Mucosa of descending colon (tissue), 3 donors: ENCODE data around the gene APLF. TPM values are rescaled to one million over a fixed set of nuclear protein-coding genes. Genes with fewer than 3 reads are reported as not detected.

Experiments
- ATAC-seq: fragments of 200-7000 bp; cut with Tn5 transposase; one replicate; pipeline ENCODE4 v1.9.1; 2020; ENCODE audit warnings: mild to moderate bottlenecking, moderate library complexity
- DNase-seq, 3 donors: peaks; one replicate each; pipeline ENCODE4 v3.0.0-alpha.2; 2020
- H3K36me3 ChIP-seq: fragments of 200-600 bp; one replicate; pipeline ENCODE4 v1.8.0; 2021; ENCODE audit warnings: low read depth, mild to moderate bottlenecking
- H3K4me1 ChIP-seq: fragments of 200-600 bp; one replicate; pipeline ENCODE4 v1.8.0; 2021; ENCODE audit warnings: low read depth, mild to moderate bottlenecking
- H3K4me3 ChIP-seq: fragments of 200-600 bp; one replicate; pipeline ENCODE4 v1.8.0; 2021; ENCODE audit warnings: mild to moderate bottlenecking
- H3K9me3 ChIP-seq: fragments of 200-600 bp; one replicate; pipeline ENCODE4 v1.8.0; 2021; ENCODE audit warnings: mild to moderate bottlenecking
- intact Hi-C, 2 donors: fragments of 100-400 bp; cut with DNase I in 1 of 2; cut with micrococcal nuclease in 1 of 2; formaldehyde crosslinking; loops; one replicate each; pipeline versions ENCODE4 v1.11.0 to v1.11.1; 2022; cut with DNase I, micrococcal nuclease
- total RNA-seq, 3 donors: library from RNA; stranded (reverse); fragmentation: NEBNext Ultra II Directional in 2 of 3; extraction: Animal tissue kit (Norgen Biotek cat#: 25700) in 2 of 3; gene quantifications; one replicate each; pipeline versions ENCODE4 v1.2.1 to v1.2.4, GENCODE V29; 2021 to 2023
- TF ChIP-seq, protein P1 (sequence below): fragments of 200-600 bp; IDR thresholded peaks from one replicate; pipeline ENCODE4 v1.8.0; 2022; ENCODE audit warnings: antibody characterized with exemption, mild to moderate bottlenecking
- donor health status: DM: no; HTN: no; CAD: no; lungs with moderate emphysema.
- donor health status: DM: no; HTN: no; CAD: no.
- donor health status: DM: no; HTN: yes; CAD: no.

APLF gene
- total RNA-seq, 3 donors from 2014 or later: 1.9 to 9.7 (median 2.7) TPM

- TF ChIP-seq, protein P1, sequence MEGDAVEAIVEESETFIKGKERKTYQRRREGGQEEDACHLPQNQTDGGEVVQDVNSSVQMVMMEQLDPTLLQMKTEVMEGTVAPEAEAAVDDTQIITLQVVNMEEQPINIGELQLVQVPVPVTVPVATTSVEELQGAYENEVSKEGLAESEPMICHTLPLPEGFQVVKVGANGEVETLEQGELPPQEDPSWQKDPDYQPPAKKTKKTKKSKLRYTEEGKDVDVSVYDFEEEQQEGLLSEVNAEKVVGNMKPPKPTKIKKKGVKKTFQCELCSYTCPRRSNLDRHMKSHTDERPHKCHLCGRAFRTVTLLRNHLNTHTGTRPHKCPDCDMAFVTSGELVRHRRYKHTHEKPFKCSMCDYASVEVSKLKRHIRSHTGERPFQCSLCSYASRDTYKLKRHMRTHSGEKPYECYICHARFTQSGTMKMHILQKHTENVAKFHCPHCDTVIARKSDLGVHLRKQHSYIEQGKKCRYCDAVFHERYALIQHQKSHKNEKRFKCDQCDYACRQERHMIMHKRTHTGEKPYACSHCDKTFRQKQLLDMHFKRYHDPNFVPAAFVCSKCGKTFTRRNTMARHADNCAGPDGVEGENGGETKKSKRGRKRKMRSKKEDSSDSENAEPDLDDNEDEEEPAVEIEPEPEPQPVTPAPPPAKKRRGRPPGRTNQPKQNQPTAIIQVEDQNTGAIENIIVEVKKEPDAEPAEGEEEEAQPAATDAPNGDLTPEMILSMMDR: no peak
- ATAC-seq: no peak
- no peaks in the 10 kb centered on the region for H3K36me3 ChIP-seq
- H3K4me1 ChIP-seq: no peaks in the 10 kb centered on the region
- no peaks in the 10 kb centered on the region for H3K9me3 ChIP-seq
- H3K4me3 ChIP-seq: no peak overlapping the region
- intact Hi-C loops: no loop called here
- DNase-seq: no peak
Measured at GRCh38 chr2:68456198-68456597, 11.2 kb upstream of the APLF start.

DNA sequence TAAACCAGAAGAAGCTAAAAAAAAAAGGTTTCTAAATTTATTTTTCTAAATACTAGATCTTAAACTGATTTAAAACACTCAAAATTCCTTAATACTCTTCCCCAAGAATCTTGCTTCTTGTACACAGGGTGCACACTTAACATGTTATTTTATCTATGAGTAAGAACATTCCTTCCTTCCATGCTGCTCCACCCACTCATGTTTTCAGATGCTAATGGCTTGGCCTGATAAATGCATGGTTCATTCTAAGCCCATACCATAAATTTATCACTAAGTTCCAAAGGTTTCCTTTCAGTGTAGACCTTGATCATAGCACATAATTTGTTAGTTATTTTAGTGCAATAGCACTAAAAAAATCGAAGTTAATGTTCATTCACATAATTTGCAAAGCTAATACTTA lies 8.4 kb upstream of the APLF start:
- TF ChIP-seq, protein P1: no peak

GRCh38 chr2:68463287-68463877 lies 4.0 kb upstream of the APLF start:
- DNase-seq: no peak
- intact Hi-C loops: loop anchor here in 1 of 2 donors (5.0 kb wide), 1 partner anchor 464 kb away; no protein-coding TSS in a partner anchor
- H3K4me3 ChIP-seq: no peak overlapping the region
- H3K9me3 ChIP-seq: no peaks in the 10 kb centered on the region
- TF ChIP-seq, protein P1: peak; percentile 56
- H3K36me3 ChIP-seq: no peaks in the 10 kb centered on the region
- no peak for ATAC-seq
- peaks cover 18% of the 10 kb centered on the region for H3K4me1 ChIP-seq

More for the DNA sequence above, 8.4 kb upstream of the APLF start:
- ATAC-seq (no peak), DNase-seq (no peak)
- Histone ChIP-seq H3K4me3 (no peak overlapping the region), H3K36me3 (no peaks in the 10 kb centered on the region), H3K4me1 (peaks cover 7% of the 10 kb centered on the region), H3K9me3 (no peaks in the 10 kb centered on the region)
- intact Hi-C loops: no loop called here

- no peaks in the 10 kb centered on the region for H3K36me3 ChIP-seq
- no peaks in the 10 kb centered on the region for H3K9me3 ChIP-seq
- TF ChIP-seq, protein P1: no peak
- intact Hi-C loops: loop anchor here in 1 of 2 donors (5.0 kb wide), 1 partner anchor 463 kb away; no protein-coding TSS in a partner anchor
- DNase-seq: no peak
- H3K4me1 ChIP-seq: peaks cover 18% of the 10 kb centered on the region
- no peak overlapping the region for H3K4me3 ChIP-seq
- no peak for ATAC-seq
Measured at GRCh38 chr2:68464651-68465050, 2.7 kb upstream of the APLF start.

- Histone ChIP-seq H3K9me3 (no peaks in the 10 kb centered on the region), H3K4me1 (peaks cover 20% of the 10 kb centered on the region), H3K4me3 (no peak overlapping the region), H3K36me3 (no peaks in the 10 kb centered on the region)
- intact Hi-C loops: no loop called here
- TF ChIP-seq, protein P1: no peak
- no peak for DNase-seq
- no peak for ATAC-seq
Measured at GRCh38 chr2:68465081-68465916, 2.1 kb upstream of the APLF start.
